Suprapubic skin (tissue), 4 donors: ENCODE data around the gene PACS1. TPM values are rescaled to one million over a fixed set of nuclear protein-coding genes. Genes with fewer than 3 reads are reported as not detected.

Experiments used
- DNase-seq, 2 donors: peaks; one replicate each; pipeline ENCODE4 v3.0.0-alpha.2; 2019; ENCODE audit warnings: low spot score in 2 of 2
- H3K27ac ChIP-seq: fragments of 200-600 bp; sonication (generic); one replicate; pipeline ENCODE4 v1.5.1; 2019
- H3K27me3 ChIP-seq: fragments of 200-600 bp; sonication (generic); one replicate; pipeline ENCODE4 v1.5.1; 2019
- H3K36me3 ChIP-seq: fragments of 200-600 bp; sonication (generic); one replicate; pipeline ENCODE4 v1.5.1; 2019
- H3K4me1 ChIP-seq: fragments of 200-600 bp; sonication (generic); one replicate; pipeline ENCODE4 v1.5.1; 2019
- H3K4me3 ChIP-seq: fragments of 200-600 bp; sonication (generic); one replicate; pipeline ENCODE4 v1.5.1; 2019; ENCODE audit warnings: mild to moderate bottlenecking
- H3K9me3 ChIP-seq: fragments of 200-600 bp; sonication (generic); one replicate; pipeline ENCODE4 v1.5.1; 2019
- CTCF ChIP-seq, 2 donors: fragments of 200-600 bp in 1 of 2; fragments of 450-650 bp in 1 of 2; sonication (generic) in 1 of 2; IDR thresholded peaks; one replicate each; pipeline ENCODE4 v1.5.1; 2016 to 2019; ENCODE audit warnings: antibody characterized with exemption in 2 of 2, mild to moderate bottlenecking in 1 of 2, moderate library complexity in 1 of 2
- EP300 ChIP-seq: sonication (generic); formaldehyde crosslinking; IDR thresholded peaks from one replicate; pipeline ENCODE4 v1.6.1; 2017; ENCODE audit warnings: antibody characterized with exemption
- POLR2A ChIP-seq, 2 donors: fragments of 450-650 bp; IDR thresholded peaks; one replicate each; pipeline ENCODE4 v1.6.1; 2017; ENCODE audit warnings: antibody characterized with exemption in 2 of 2, mild to moderate bottlenecking in 2 of 2, moderate library complexity in 2 of 2
- POLR2AphosphoS5 ChIP-seq, 3 donors: sonication (generic); formaldehyde crosslinking; IDR thresholded peaks; one replicate each; pipeline ENCODE4 v1.6.1; 2017; ENCODE audit warnings: antibody characterized with exemption in 3 of 3
- WGBS: methylation state at CpG from one replicate; pipeline ENCODE4 v1.1.5; 2018; 5-methylcytosine and 5-hydroxymethylcytosine counted together
- total RNA-seq, 4 donors: library from RNA; depleted of rRNA; stranded (reverse); fragments of >200 nt; gene quantifications; one replicate each; pipeline ENCODE4 v1.1.0, GENCODE V29; 2016

The PACS1 gene
- total RNA-seq, 4 donors from 2014 or later: 30.5 to 78.6 (median 41.8) TPM

- no peak for TF ChIP-seq CTCF (IDR thresholded peaks at IDR 0.05)
- TF ChIP-seq EP300: no peak
- TF ChIP-seq POLR2AphosphoS5 (IDR thresholded peaks at IDR 0.05): no peak
- no peak for TF ChIP-seq POLR2A (IDR thresholded peaks at IDR 0.05)
- H3K27me3 ChIP-seq: no peaks in the 10 kb centered on the region
- peaks cover 50% of the 10 kb centered on the region for H3K4me1 ChIP-seq
- H3K36me3 ChIP-seq: no peaks in the 10 kb centered on the region
- WGBS: 55% methylated on average over 9 of the region's 9 CpGs
- DNase-seq: peak; percentile 77 to 85
- H3K9me3 ChIP-seq: no peaks in the 10 kb centered on the region
- H3K4me3 ChIP-seq: no peak overlapping the region
- H3K27ac ChIP-seq: peak overlapping the region; percentile 61
Measured at GRCh38 chr11:66080055-66080817, 10.2 kb downstream of the PACS1 start.

- no peak overlapping the region for H3K4me3 ChIP-seq
- no peak for TF ChIP-seq CTCF (IDR thresholded peaks at IDR 0.05)
- TF ChIP-seq POLR2A (IDR thresholded peaks at IDR 0.05): no peak
- no peak for TF ChIP-seq EP300
- TF ChIP-seq POLR2AphosphoS5 (IDR thresholded peaks at IDR 0.05): no peak
- WGBS: 34% methylated on average over 5 of the region's 5 CpGs
- no peaks in the 10 kb centered on the region for H3K27me3 ChIP-seq
- no peaks in the 10 kb centered on the region for H3K36me3 ChIP-seq
- H3K4me1 ChIP-seq: peaks cover 45% of the 10 kb centered on the region
- peak overlapping the region; percentile 61 for H3K27ac ChIP-seq
- no peaks in the 10 kb centered on the region for H3K9me3 ChIP-seq
- DNase-seq: peak; percentile 75 to 83
Measured at GRCh38 chr11:66081505-66081904, 11.4 kb downstream of the PACS1 start.

GRCh38 chr11:66082946-66083698, 13.1 kb downstream of the PACS1 start:
- Histone ChIP-seq H3K9me3 (no peaks in the 10 kb centered on the region), H3K4me3 (no peak overlapping the region), H3K27ac (no peak overlapping the region), H3K4me1 (peaks cover 45% of the 10 kb centered on the region), H3K27me3 (no peaks in the 10 kb centered on the region), H3K36me3 (no peaks in the 10 kb centered on the region)
- no peak for DNase-seq
- TF ChIP-seq CTCF (IDR thresholded peaks at IDR 0.05) (no peak), POLR2A (IDR thresholded peaks at IDR 0.05) (no peak), POLR2AphosphoS5 (IDR thresholded peaks at IDR 0.05) (no peak), EP300 (no peak)
- WGBS: 78% methylated on average over 4 of the region's 4 CpGs

GRCh38 chr11:66083767-66084166, 13.7 kb downstream of the PACS1 start:
- 84% methylated on average over 3 of the region's 3 CpGs for WGBS
- no peak for TF ChIP-seq EP300
- no peak for TF ChIP-seq POLR2AphosphoS5 (IDR thresholded peaks at IDR 0.05)
- TF ChIP-seq POLR2A (IDR thresholded peaks at IDR 0.05): no peak
- no peak for TF ChIP-seq CTCF (IDR thresholded peaks at IDR 0.05)
- Histone ChIP-seq H3K4me3 (no peak overlapping the region), H3K9me3 (no peaks in the 10 kb centered on the region), H3K27me3 (no peaks in the 10 kb centered on the region), H3K27ac (no peak overlapping the region), H3K36me3 (no peaks in the 10 kb centered on the region), H3K4me1 (peaks cover 45% of the 10 kb centered on the region)
- DNase-seq: no peak

- Histone ChIP-seq H3K27me3 (no peaks in the 10 kb centered on the region), H3K27ac (no peak overlapping the region), H3K9me3 (no peaks in the 10 kb centered on the region), H3K4me1 (peaks cover 45% of the 10 kb centered on the region), H3K36me3 (no peaks in the 10 kb centered on the region), H3K4me3 (no peak overlapping the region)
- 76% methylated on average over 3 of the region's 3 CpGs for WGBS
- no peak for DNase-seq
- no peak for TF ChIP-seq EP300
- no peak for TF ChIP-seq CTCF (IDR thresholded peaks at IDR 0.05)
- no peak for TF ChIP-seq POLR2AphosphoS5 (IDR thresholded peaks at IDR 0.05)
- no peak for TF ChIP-seq POLR2A (IDR thresholded peaks at IDR 0.05)
Measured at GRCh38 chr11:66084821-66085475, 14.9 kb downstream of the PACS1 start.
